ENCODE measurements around the gene KRTAP10-9.

- TF ChIP-seq CTCF (conservative IDR thresholded peaks at IDR 0.05) (no peak), ZFX (IDR thresholded peaks at IDR 0.05) (no peak)
Observed at GRCh38 chr21:44614961-44615391, 11.9 kb upstream of the KRTAP10-9 start.
